Measurements from ENCODE around the gene KIF21A. TPM values are rescaled to one million over a fixed set of nuclear protein-coding genes. Genes with fewer than 3 reads are reported as not detected.

The KIF21A gene
- polyA plus RNA-seq, 4 donors, result 32.6 to 40.7 (median 36.9) TPM

- DNase-seq (ENCODE audit: low read depth in 4 of 4, low spot score in 3 of 4), result no peak
Measured at GRCh38 chr12:39294715-39295114, 148.2 kb downstream of the KIF21A start.

GRCh38 chr12:39292125-39292630 is 150.7 kb downstream of the KIF21A start:
- no peak for DNase-seq (ENCODE audit: low read depth in 4 of 4, low spot score in 3 of 4)

DNA sequence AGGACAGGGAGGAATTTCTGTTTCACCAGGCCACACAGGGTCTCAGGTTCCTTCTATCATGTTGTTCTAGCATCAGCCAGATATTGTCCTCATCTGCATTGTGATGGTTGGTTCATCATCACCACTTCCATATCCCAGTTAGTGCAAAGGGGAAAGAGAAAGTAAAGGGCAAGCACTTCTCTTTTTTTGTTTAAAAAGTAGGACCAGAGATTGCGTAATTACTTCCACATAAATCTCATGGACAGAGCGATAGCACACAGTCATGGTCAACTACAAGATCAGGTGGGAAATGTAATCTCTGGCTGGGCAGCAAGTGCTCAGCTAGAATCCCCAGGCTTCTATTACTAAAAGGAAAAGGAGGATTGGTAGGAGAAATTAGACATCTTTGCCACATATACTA is 155.1 kb downstream of the KIF21A start:
- DNase-seq (ENCODE audit: low read depth in 4 of 4, low spot score in 3 of 4), result no peak

- DNase-seq (ENCODE audit: low read depth in 4 of 4, low spot score in 3 of 4), result no peak
Measured at GRCh38 chr12:39287409-39287808, 155.5 kb downstream of the KIF21A start.

DNA sequence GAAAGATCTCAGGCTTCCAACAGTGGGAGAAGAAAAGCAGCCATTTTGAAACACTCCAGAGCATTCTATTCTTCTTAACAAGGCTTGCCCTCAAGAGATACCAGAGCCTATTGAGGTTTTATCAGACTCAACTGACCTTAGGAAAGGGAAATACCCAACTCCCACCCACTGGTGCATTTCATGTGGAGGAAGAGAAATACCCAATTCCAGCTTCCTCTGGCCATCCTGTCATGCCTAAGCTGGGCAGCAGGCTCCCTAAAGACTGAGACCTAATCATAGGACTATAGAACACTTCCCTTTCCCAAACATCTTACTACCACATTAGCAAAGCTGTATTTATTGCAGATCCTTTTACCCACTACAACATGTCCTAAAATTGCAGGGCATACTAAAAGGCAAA is 164.5 kb downstream of the KIF21A start:
- no peak for DNase-seq (ENCODE audit: low read depth in 4 of 4, low spot score in 3 of 4)

GRCh38 chr12:39277416-39277815 is 165.5 kb downstream of the KIF21A start:
- no peak for DNase-seq (ENCODE audit: low read depth in 4 of 4, low spot score in 3 of 4)

DNA sequence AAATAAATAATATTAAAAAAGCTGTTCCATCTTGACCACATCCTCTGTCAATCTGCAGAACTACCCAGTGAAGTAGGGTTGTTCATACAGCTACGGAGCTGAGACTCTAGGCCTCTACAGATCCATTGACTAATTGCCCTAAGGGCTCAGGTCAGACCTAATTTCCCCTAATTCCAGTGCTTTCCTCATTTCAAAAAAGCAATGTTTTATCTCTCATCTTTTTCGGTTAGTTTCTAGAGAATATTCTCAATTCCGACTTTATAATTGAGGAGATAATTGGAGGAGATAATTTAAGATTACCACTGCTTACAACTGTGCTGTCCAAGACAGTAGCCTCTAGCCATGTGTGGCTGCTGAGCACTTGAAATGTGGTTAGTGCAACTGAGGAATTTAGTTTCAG is 167.1 kb downstream of the KIF21A start:
- no peak for DNase-seq (ENCODE audit: low read depth in 4 of 4, low spot score in 3 of 4)

DNA sequence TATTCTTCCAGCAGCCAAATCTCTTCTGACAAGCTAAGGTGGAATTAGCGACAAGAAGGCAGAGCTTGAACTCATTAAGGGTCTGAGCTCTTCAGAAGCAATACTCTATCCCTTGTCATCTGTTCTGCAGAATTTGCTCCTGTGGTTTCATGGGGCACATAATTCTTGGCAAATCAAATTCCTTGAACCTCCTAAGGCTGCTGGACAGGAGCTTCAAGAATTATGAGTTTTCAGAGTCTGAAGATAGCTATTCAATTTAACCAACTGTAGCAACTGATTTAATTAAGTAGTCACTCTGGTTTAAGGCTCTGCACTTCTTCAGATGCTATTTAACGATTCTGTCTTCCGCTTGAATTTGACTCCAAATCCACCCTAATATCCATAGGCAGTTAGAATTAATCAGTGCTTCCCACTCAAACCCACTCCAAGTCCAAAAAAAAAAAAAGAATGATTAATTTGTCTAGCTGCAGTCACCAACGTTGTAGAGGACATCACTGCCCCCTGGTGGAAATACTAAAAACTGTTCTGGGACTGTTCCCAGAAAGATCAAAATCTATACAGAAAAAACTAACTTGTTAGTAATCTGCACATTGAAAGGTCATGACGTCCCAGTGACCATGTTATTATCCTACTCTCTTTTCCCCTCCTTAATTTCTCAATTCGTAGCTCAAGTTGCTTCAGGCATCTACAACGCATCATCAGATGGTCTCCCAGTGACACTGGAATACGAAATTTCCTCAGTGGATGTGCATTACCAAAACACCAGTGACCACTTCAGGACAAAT is 169.9 kb downstream of the KIF21A start:
- peak in 3 of 4 donors; percentile 12 to 19 (median 14) for DNase-seq (ENCODE audit: low read depth in 4 of 4, low spot score in 3 of 4)

DNA sequence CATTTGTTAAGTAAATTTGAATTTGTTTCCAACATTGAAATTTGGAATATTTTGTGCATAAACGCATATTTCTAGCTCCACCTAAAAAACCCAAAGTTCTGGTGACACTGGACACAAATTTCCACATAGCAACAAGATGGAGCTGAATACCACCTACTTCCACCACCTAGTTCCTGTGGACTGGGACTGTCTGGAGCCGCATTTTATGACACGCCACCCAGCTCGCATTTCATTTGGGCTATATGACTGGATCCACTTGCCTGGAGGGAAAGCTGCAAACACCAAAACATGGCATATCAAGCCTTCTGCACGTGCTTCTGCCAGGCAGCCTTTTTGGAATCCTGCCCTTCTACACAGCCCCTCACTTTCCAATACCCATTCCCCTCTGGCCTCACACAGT is 173.4 kb downstream of the KIF21A start:
- no peak for DNase-seq (ENCODE audit: low read depth in 4 of 4, low spot score in 3 of 4)

DNA sequence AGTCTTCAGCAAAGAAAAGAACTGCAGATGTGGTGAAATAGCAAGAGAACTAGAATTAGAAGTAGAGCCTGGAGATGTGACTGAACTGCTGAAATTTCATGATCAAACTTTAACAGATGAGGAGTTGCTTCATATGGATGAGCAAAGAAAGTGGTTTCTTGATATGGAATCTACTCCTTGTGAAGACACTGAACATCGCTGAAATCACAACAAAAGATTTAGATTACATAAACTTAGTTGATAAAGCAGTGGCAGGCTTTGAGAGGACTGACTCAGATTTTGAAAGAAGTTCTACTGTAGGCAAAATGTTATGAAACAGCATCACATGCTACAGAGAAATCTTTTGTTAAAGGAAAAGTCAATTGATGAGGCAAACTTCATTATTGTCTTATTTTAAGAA is 175.0 kb downstream of the KIF21A start:
- no peak for DNase-seq (ENCODE audit: low read depth in 4 of 4, low spot score in 3 of 4)

- DNase-seq (ENCODE audit: low read depth in 4 of 4, low spot score in 3 of 4), result no peak
Measured at GRCh38 chr12:39252628-39253027, 190.3 kb downstream of the KIF21A start.

Other genes with a start within 250 kb of the KIF21A start
- under 1 TPM; 0.04 to 0.12 (median 0.05) TPM for gene ABCD2, start 176.7 kb upstream of the KIF21A start, polyA plus RNA-seq (ENCODE audit: insufficient read length in 4 of 4)